ENCODE measurements around the gene CLDN5.

- TF ChIP-seq CTCF (IDR thresholded peaks at IDR 0.05 in 8 of 11, conservative IDR thresholded peaks at IDR 0.05 in 3 of 11): no peak
- TF ChIP-seq POLR2AphosphoS5 (IDR thresholded peaks at IDR 0.05): no peak
Observed at GRCh38 chr22:19494676-19495173, 29.5 kb downstream of the CLDN5 start.
